Esophagus squamous epithelium (tissue), 4 donors: ENCODE measurements around the gene FKBP11.

Source experiments
- CTCF ChIP-seq, 6 experiments: fragments of 450-650 bp in 4 of 6; fragments of 200-600 bp in 2 of 6; sonication (generic) in 2 of 6; IDR thresholded peaks; one replicate each; pipeline ENCODE4 v1.5.1; 2016 to 2019; ENCODE audit warnings: antibody characterized with exemption in 6 of 6, mild to moderate bottlenecking in 4 of 6, moderate library complexity in 4 of 6
- POLR2A ChIP-seq, 4 donors: fragments of 450-650 bp; IDR thresholded peaks; one replicate each; pipeline ENCODE4 v1.6.1; 2017; ENCODE audit warnings: antibody characterized with exemption in 4 of 4, mild to moderate bottlenecking in 4 of 4, moderate library complexity in 3 of 4

GRCh38 chr12:48954061-48954460, 28.8 kb upstream of the FKBP11 start:
- TF ChIP-seq POLR2A (IDR thresholded peaks at IDR 0.05), result no peak
- no peak for TF ChIP-seq CTCF (IDR thresholded peaks at IDR 0.05)
